Muscle of back (tissue), 11 donors: ENCODE data around the gene GTF2A1. TPM values are rescaled to one million over a fixed set of nuclear protein-coding genes. Genes with fewer than 3 reads are reported as not detected.

Experiments used
- DNase-seq, 3 donors: peaks; one replicate each; pipeline versions ENCODE4 v3.0.0 to v3.0.0-alpha.2; 2013
- polyA plus RNA-seq, 10 donors: library from polyadenylated mRNA; unstranded; fragments of 120-200 nt; gene quantifications; one replicate each; pipeline ENCODE4 v1.2.1, GENCODE V29; 2013; ENCODE audit not compliant: insufficient read length in 10 of 10

The GTF2A1 gene
- polyA plus RNA-seq, 10 donors: 13.9 to 23.3 (median 19.2) TPM

DNA sequence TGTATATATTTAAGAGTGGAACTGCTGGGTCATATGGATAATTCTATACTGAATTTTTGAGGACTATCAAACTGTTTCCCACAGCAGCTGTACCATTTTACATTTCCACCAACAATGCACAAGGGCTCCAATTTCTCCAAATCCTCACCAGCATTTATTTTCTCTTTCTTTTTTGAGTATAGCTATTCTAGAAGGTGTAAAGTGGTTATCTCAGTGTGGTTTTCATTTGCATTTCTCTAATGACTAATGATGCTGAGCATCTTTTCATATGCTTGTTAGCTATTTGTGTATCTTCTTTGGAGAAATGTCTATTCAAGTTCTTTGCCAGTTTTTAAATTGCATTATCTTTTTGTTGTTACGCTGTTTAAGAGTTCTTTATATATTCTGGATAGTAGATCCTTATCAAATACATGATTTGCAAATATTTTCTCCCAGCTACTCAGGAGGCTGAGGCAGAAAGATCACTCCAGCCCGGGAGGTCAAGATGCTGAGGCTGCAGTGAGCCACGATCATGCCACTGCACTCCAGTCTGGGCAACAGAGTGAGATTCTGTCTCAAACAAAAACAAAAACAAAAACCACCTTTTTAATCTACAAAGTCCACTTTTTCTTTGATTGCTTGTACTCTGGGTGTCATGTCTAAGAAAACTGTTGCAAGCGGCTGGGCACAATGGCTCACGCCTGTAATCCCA, 32.8 kb downstream of the GTF2A1 start:
- DNase-seq: no peak

GRCh38 chr14:81179631-81180030, 41.1 kb downstream of the GTF2A1 start:
- DNase-seq: no peak

DNA sequence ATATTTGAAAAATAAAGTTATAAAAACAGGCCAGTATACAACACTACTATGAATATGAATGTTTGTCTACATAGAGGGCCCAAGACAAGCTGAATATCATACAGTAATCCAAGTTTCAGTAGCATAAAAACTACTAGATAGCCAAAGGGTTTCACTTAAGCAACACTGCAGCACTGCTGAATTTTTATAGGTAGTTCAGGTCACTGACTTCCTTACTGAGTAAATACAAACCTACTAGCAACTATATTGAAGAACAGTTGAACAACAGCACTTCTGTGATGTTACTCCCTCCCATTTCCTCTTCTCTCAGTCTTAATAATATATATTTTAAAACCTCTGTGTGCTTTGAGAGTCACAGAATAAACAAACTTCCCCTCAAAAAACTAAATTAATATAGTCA, 42.7 kb downstream of the GTF2A1 start:
- no peak for DNase-seq

- DNase-seq: no peak
Measured at GRCh38 chr14:81177225-81177624, 43.5 kb downstream of the GTF2A1 start.

DNA sequence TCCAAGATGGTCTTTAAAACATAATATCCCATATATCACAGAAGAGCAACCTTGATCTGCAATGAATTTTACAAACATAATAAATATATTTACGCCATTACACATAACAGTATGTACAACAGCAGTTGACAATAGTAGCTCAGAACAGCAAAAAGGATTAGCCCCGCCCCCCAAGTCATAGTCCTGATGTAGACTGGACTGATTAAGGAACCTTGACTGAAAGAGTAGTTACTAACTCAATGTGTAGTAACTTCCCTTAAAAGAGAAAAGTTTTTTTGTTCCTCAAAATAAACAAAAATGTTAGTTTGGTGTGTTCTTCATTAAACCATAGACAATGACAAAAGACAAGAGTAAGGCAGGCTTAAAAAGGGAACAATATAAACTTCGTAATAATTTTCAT, 44.5 kb downstream of the GTF2A1 start:
- peak in 1 of 3 donors; percentile 13 for DNase-seq

GRCh38 chr14:81172881-81173280, 47.9 kb downstream of the GTF2A1 start:
- DNase-seq: no peak

DNA sequence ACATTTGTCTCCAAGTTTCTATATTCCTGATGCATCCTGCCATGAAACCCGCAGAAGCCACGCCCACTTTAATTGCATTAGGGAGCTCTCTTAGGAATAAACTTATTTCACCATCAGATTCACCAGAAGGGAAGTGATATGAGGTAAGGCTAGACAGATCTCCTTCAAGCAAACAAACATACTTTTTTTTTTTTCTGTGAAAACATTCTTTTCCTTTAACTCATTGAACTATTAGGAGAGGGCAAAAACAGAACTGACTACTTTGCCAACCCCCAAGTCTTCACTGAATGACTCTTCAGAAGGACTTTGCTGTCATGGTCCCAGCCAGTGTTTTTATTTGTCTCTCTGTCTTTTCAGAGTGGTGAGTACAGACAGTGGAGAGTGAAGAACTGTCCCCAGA, 48.4 kb downstream of the GTF2A1 start:
- no peak for DNase-seq

DNA sequence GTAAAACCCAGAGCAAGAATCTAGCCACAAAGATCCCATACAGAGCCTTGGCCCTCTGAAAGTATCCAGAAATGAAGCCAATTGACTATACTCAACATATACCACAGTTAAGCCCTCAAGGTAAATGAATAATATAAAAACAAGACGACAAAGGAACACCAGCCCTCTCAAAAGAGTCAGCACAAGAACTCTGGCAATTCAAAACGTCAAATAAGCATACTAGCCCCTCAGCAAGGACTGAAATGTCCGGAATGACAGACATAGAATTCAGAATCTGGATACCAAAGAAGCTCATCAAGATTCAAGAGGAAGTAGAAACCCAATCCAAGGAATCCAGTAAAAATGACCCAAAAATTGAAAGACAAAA, 49.9 kb downstream of the GTF2A1 start:
- DNase-seq: no peak

- DNase-seq: peak; percentile 92 to 98 (median 93)
Measured at GRCh38 chr14:81170104-81170828, 50.5 kb downstream of the GTF2A1 start.

DNA sequence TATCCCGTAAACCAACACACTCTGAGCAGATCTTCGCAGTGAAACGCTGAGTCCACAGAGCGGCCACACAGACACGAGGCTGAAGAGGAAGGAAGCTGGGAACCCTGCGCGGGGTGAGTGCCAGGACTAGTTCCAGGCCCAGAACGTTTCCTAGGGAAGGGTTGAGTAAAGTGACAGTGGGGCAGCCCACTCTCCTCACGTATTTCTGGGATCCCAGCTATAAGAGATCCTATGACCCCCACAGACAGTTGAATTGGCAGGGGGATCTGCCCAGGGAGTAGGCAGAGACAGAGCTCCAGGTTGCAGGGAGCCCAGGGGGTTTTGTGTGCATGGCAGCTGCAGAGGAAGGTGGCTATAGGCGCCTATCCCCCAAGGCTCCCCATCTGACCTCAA, 51.1 kb downstream of the GTF2A1 start:
- peak; percentile 35 to 76 (median 49) for DNase-seq

GRCh38 chr14:81169267-81169666, 51.5 kb downstream of the GTF2A1 start:
- no peak for DNase-seq

DNA sequence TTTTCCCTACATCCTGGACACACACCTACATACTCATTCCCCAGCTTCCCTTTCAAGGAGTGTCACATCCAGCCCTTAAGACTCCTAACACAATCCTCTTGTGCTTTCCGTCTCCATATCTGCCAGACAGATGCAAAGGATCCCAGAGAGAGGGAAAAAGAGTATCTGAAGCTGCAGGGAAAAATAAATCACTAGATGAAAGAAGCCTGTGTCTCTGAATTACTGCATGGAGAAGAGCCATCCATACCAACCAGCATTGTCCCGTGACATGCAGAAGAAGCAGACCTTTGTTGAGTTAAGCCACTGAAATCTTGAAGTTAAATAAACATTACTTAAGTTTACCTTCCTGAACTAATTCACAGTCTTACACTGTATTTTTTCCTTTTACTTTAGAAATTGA, 54.6 kb downstream of the GTF2A1 start:
- no peak for DNase-seq

- DNase-seq: no peak
Measured at GRCh38 chr14:81165188-81165587, 55.6 kb downstream of the GTF2A1 start.

DNA sequence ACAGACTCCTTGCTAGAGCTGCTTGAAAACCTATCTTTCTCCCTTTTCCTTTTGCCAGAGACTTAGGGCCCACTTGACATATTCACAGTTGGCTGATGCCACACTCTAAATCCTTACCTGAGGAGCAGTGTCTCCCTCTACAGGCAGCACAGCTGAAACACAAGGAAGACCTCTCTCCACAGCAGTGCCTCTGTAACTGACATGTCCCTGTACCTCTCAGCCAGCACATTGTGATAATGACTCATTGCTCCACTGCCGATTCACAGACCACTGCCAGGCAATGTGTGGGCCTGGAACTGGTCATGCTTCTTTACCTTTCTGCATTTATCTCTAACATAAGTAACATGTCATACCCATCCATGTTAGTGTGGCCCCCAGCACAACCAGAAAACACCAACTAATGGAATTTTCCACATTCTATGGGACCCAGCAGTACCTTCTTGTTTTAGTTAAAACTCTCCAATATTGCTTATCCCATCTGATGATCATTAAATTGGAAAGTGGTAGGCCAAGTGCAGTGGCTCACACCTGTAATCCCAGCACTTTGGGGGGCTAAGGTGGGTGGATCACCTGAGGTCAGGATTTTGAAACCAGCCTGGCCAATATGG, 56.5 kb downstream of the GTF2A1 start:
- peak; percentile 3 to 33 (median 21) for DNase-seq

DNA sequence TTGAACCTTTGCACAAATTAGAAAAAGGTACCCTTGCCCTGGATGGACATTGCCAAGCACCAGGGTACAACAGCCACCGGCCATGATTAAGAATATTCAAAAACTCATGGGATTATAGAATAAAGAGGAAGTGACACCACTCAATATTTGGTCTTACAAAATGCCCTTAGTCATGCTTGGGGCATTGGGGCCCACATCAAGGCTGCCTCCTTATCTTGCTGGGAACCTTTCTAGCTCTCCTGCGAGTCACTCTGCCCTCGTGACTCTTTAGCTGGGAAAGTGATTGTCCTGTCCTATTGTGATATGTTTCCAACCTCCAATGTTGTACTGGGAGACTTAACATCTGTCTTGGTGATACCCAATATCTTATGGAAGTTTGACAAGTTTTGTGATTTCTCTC, 57.8 kb downstream of the GTF2A1 start:
- DNase-seq: no peak

GRCh38 chr14:81161749-81162148, 59.0 kb downstream of the GTF2A1 start:
- DNase-seq: no peak

GRCh38 chr14:81161088-81161487, 59.7 kb downstream of the GTF2A1 start:
- DNase-seq: no peak

DNA sequence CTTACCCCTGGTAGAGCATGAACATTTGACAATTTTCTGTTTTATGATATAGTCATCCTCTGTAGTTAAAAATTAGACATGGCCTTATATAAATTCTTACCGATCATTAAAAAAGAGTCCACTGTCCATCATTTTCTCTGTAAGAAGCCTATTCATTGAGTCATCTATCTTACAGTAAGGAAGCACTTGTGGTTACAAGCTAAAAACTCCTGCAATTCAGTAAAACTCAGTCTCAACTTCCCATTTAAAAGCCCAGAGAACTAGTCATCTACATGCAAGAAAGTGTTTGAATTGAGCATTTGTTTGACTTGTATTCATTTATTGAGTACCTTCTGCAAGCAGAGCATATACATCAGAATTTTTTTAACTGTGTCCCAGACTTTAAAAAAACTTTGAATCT, 63.3 kb downstream of the GTF2A1 start:
- no peak for DNase-seq

GRCh38 chr14:81153187-81153586, 67.6 kb downstream of the GTF2A1 start:
- DNase-seq: no peak

- no peak for DNase-seq
Measured at GRCh38 chr14:81148635-81149034, 72.1 kb downstream of the GTF2A1 start.

DNA sequence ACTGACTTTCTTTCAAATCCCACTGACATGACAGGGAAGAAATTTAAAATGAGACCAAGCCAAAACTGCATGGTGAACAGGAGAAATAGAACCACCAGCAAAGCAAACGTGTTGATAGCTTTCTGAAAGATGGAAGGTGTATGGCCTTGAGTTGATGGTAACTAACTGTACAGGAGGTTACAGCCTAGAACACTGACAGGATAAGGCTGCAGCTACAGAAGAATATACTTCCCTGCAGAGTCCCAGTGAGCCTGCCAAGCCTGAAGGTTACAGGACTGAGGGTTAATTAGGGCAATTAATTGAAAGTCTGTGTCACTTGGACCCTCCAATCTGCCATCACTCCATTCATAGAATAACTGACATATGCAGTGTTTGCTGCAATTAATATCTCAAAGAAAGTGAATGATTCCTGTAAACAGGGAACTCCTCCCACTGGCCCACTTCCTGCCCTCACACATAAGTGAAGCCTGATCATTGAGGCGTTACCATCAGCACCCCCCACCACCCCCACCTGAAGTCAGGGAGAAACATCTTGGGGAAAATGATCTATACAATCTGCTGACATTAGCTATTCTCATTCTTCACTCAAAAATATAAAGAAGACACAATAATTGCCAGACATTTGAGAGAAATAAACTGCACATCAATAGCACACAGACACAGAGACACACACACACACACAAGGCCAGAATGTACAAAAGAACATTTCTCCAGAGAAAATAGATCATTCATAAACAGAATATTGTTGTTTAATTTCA, 73.4 kb downstream of the GTF2A1 start:
- no peak for DNase-seq

DNA sequence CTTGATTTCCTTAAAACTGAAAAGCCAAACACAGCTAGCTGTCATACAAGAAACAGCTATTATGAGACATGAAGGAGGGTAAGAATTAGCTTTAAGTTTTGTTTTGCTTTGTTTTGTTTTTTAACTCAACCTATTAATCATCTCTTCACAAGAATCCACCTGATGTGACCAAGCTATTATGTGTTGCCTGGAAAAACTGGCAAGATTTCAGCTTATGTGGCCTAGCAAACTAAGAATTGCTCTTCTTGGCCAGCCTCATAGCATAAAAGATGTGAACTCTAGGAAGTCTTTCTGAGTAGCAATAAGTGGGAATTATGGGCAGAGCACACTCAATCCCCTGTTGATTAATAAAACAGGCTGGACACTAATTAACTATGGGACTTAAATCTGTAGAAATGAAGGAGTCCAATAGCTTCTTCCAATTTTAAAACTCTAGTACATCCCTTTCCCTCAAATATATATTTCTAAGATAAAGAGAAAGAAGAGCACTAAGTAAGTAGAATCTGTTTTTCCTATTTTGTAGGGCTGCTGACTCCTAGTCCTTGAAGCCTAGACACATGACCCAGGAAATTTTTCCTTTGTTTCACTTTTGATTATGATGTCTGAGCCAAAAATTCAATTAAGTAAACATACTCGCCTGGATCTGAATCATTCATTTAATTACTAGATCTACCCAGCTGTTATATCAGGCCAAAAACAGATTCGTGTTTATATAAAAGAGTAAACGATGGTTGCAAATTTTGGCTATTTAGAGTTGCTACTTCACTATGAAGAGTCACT, 75.7 kb downstream of the GTF2A1 start:
- no peak for DNase-seq
